Stimulated activated CD4-positive, alpha-beta T cell treated with anti-CD3 and anti-CD28 coated beads, Interleukin-1b, Interleukin-23, amount 100 ng/mL, for 24 hours (primary cell): ENCODE measurements around the gene FNDC5.

Experiments
- DNase-seq, 4 experiments: peaks; one replicate each; pipeline ENCODE4 v3.0.0-alpha.2; 2020; ENCODE audit warnings: low read depth in 4 of 4, low spot score in 1 of 4

Gene FNDC5

DNA sequence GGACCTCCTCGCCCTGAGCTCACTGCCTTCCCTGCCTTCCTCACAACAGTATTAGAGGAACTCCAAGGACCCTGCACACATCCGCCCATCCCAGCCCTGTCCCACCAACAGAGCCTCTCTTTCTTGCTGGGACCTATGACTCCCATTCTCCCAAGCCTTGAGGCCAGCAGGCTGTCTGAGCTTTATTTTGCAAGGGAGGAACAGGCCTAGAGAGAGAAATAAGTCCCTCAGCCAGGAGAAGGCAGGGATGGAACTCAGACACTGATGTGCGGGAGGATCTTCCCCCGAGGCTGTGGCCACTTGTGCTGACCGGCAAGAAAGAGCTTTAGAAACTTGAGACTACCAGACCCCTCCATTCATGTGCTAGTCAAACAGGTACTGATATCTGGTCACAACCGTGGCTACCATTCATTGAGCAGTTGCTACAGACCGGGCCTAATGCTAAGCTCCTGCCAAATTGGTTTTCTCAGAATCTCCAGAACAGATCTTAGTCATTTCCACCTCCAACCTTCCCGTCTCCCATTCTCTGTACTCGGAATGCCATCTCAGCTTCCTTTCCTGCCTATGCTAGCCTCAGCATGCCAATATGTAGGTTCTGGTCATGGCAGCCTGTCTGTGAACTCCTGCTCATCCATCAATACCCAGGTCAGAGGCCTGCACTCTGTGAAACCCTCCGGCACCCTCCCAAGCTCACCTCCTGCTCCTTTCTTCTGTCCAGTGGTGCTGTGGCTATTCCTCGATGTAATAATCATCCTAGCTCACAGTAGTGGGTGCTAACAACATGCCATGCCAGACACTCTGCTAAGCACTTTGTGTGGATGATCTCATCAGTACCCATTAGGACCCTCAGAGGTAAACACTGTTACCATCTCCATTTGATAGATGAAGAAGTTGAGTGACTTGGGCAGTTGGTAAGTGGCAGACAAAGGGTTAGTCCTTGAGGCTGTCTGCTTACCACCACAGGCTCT lies 26.7 kb upstream of the FNDC5 start:
- DNase-seq, result no peak

DNA sequence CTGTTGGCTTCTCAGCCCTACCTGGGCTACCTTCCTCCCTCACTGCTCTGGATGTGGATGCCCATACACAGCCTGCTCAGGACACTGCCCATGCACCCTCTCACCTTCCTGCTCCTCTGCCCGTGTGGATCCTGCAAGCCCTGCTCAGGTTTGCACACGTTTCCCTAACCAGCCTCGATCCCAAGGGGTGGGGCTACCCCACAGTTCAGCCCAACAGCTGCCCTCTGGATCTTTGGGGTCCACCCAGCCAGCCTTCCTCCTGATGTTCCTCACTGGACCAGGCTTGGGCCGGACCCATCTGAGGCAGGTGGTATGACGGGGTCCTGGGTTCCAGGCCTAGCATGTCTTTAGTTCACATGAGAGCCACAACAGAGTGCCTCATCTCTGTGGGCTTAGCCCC lies 25.7 kb upstream of the FNDC5 start:
- DNase-seq, result no peak

DNA sequence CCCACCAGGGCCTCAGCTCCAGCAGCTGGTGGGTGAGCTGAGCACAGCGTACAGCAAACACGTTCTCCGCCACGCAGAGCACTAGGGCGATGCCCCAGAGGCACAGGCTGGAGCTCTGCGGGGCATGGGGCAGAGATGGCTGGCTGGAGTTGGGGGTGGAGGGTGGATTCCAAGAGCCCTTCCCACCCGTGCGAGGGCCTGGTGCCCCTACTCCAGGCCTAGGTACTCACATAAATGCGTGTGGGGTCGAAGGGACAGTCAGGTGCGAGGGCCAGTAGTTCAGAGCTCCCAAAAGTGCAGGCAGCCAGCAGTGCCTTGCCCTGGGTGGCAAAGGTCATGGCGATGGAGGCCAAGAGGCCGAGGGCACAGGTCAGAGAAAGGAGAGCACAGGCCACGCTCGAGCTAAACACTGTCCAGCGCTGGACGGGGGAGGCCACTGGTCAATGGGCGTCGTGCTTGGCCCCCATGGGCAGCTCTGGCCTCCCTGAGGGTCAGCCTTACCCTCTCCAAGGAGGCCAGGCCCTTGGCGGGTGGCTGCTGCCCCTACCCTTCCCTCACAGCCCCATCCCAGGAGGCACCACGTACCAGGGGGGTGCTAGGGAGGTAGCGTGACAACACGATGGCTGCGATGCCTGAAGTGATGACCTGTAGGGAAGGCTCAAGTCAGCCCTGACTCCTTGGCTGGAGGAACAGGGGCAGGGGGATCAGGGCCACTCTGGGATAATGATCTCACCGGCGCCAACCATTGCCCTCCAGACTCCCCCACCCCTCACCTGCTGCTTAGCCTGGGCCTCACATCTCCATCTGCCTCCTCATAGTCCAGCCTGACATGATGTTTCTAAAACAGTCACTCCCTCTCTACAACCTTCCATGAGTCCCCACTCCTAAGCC lies 24.9 kb upstream of the FNDC5 start:
- DNase-seq, result no peak

DNA sequence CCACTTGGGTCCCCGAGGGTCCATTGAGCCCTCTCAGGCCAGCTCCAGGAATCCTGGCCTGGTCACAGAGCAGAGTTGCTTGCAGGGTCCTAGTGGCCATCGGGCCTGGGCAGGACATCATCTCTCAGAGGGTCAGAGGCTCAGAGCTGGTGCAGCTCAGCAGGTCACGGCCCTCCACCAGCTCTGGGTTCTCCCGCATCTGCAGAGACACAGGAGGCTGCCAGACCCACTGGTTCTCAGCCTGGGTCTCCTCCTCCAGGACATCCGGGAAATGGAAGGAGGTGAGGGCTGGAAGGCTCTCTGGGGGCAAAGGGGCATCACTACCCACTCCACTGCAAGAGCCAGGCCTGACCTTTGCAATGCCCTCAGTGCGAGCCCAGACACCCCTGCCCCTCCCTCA lies 24.0 kb upstream of the FNDC5 start:
- DNase-seq, result no peak

DNA sequence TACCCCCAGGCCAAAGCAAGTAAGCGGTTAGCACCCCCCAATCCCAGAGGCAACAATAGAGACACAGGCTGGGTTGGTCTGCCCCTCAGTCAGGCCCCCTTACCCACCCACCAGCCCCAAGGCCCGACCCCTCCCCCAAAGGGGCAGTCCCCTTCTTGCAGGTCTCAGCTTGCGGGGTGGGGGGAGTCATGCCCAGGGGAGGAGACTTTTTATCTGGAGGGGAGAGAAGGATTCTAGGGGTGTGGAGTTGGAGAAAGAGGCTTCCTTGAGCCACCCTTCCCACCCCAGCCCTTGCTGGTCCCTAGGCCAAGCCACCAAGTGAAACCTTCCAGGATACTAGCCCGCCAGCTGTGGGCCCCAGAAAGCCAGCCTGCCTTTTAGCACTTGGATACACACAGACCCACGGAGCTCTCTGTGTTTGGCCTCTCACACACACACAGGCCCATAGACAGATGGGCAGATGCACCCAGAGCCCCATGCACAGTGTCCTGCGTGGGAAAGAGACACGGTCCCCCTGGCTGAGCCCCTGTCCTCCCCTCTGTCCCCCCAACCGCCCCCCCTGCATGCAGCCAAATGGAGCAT lies 23.4 kb upstream of the FNDC5 start:
- no peak for DNase-seq

DNA sequence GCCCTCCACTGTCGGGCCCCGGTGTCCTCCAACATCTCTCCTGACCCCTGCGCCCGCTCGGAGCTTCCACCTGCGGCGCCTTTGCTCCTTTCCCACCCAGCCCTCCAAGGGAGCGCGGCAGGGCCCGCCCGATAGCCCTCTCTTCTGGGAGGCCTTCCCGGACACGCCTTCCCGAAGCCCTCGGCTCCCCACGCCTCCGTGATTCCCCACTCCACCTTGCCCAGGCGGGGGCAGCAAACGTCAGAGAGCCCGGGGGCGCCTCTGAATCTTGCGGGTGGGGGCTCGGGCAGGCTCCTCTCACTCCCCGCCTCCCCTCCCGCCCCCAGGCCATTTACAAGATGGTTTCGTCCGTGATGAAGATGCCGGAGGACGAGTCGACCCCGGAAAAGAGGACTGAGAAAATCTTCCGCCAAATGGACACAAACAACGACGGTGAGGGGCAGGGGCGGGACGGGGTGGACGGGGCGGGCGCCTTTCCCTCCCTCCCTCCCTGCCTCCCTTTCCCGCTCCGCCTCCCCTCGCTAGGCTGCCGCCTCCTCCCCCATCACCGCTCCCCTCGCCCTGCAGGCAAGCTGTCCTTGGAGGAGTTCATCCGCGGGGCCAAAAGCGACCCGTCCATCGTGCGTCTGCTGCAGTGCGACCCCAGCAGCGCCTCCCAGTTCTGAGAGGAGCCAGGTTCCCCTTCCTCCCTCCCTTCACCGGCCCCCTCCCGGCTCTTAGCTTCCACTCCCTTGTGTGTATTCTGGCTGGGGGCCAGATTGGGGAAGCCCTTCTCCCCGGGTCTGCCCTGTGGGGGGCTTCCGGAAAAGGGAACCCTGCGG lies 22.7 kb upstream of the FNDC5 start:
- no peak for DNase-seq

DNA sequence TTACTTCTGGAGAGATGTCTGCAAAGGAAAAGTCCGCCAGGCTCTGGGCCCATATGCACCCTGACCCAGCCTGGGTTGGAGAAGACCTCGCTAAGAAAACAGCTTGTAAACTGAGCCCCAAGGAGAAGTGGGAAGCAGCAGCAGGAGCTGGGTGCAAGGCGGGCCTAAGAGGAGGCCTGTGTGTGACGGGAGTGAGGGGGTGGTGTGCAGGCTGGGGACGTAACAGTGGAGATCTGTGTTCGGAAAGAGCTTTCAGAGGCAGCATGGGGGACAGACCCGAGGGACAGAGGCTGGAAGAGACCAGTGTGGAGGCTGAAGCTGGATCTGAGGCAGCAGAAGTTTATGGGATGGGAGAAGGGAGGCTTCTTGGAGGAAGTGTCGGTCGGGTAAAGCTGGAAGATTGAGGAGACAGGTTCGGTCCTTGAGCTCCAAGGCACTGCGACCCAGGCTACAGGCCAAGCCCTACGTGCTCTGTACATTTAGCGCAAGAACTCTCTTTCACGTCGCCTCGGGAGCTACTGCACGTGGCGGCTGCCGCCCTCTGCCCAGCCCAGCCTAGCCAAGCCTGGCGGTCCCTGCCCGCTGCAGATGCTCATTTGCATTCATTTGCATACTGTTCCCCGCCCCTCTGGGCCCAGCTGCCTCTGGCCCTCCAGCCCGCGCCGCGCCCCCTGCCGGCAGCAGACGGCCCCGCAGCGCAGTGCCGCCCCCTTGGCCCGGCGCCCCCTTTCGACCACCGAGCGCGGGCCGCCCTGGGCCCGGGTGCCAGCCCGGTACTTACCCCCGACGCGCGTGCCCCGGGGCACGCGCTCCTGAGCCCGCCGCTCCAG lies 21.9 kb upstream of the FNDC5 start:
- no peak for DNase-seq

DNA sequence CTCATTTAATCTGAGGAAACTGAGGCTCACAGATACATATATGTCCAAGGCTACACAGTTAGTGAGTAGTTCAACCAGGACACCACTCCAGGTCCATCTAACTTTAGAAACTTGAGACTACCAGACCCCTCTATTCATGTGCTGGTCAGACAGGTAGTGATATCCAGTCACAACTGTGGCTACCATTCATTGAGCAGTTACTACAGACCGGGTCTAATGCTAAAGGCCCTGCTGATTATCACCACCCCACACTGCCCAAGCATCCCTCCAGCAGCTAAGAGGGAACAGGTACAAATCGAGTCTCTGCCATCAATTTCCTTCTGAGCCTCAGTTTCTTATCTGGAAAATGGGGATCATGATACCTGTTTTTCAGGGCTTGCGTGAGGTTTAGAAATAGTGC lies 20.9 kb upstream of the FNDC5 start:
- no peak for DNase-seq

DNA sequence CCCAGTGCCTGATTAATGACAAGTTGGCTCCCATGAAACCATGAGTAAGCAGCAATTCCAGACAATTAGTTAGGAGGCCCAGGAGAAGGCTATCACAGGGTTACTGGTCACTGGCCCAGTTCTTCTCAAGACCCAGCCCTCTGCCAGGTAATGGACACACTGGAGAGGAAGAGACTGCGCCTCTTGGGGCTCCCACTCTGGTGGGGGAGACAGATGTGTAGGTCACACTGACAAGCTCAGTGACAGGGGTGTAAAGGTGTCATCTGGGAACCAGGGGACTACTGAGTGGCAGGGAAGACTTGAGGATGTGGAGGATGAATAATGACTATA lies 20.5 kb upstream of the FNDC5 start:
- no peak for DNase-seq

DNA sequence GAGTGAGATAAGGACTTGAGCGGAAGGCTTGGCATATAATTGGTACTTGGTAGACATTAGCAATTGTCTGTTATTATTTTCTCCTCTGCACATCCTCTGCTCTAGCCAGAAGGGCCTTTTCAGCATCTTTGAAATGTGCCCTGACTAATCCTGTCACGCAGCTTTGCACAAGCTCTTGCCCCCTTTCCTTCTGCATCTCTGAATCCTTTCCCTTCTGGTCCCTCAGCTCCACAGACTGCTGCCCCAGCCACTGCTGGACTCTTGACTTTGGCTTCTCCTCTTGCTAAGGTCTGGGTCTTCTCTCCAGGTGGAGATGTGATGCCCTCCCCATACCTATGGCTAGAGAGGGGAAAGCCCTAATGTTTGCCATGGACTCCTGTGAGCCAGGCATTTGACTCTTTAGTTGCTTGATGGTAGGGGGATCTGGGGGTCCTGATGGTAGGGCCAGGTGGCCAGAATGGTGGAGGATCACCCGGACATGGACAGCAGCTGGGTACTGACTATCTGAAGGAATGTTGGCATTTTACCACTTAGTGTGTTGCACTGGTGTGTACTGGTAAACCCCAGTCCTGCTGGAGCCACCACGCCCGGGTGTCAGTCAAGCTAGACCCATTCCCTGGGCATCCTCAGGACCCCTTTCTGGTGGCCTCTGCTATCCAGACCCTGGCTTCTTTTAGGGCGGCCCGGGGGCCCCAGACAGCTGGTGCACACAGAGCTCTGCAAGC lies 20.0 kb upstream of the FNDC5 start:
- no peak for DNase-seq

DNA sequence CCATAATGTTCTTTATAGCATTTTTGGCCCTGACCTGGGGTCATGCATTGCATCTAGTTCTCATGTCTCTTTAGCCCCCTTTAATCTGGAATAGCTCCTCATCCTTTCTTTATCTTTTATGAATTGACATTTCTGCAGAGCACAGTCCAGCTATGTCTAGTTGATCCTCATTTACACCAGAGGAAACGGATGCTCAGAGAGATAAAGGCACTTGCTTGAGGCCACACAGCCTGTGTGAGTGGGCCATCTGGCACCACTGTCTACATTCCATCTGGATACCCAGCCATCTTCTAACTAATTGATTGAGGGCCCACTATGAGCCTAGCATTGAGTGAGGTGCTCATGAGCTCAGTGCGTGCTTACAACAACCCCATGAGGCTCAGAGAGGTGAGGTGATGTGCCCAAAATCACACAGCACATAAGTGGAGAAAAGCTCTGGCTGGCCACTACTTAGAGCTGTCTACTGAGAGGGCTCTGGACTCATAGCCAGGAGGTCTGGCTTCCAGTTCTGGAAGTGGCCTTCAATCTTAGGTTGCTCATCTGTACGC lies 19.1 kb upstream of the FNDC5 start:
- no peak for DNase-seq

DNA sequence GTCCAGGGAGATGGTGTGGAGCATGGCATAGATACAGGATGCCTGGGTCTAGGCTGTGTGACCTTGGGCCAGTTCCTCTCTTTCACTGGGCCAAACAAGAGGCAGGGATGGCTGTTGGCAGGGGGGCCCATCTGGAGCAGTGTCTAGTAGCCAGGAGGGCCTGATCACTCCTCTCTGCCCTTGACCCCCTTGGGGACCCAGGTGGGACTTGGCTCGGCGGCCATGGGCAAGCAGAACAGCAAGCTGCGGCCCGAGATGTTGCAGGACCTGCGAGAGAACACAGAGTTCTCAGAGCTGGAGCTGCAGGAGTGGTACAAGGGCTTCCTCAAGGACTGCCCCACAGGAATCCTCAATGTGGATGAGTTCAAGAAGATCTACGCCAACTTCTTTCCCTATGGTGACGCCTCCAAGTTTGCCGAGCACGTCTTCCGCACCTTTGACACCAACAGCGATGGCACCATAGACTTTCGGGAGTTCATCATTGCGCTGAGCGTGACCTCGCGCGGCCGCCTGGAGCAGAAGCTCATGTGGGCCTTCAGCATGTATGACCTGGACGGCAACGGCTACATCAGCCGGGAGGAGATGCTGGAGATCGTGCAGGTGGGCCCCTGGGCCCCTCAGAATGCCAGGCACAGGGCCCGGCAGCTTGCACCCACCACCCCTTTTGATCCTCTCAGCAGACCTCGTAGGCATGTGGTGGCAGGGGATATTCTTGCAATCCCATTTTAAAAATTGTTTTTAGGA lies 18.1 kb upstream of the FNDC5 start:
- DNase-seq, result no peak

DNA sequence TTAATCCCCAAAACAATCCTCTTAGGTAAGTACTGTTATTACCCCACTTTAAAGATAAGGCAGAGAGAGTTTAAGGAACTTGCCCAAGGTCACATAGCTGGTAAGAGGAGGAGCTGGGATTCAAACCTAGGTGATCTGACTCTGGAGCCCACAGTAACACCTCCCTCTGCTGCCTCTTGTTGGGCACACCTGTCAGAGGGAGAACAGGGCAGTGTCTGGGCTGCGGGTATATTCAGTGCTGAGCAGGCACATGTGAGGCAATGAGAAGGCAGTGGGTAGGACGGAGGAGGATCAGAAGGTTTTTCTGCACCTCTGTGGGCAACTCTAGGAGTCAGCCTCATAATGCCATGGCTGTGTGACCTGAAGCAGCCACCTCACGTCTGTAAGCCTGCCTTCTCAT lies 17.4 kb upstream of the FNDC5 start:
- DNase-seq, result no peak

DNA sequence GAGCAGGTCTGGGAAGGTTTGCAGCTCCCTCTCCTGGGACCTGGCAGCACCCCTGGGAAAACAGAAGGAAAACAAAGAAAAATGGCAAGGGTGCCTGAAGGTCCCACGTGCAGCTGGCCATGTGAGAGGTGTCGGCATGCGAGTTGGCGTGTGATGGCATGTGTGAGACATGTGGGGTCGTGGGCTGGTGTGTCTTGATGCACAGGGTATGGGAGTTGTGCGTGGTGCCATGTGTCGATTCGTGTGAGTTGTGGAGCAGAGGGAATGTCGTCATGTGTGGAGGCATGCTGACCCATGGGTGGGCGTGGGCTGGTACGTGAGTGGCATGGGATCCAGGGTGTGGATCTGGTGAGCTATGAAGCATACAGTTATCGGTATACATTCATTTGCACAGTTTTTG lies 16.9 kb upstream of the FNDC5 start:
- no peak for DNase-seq

DNA sequence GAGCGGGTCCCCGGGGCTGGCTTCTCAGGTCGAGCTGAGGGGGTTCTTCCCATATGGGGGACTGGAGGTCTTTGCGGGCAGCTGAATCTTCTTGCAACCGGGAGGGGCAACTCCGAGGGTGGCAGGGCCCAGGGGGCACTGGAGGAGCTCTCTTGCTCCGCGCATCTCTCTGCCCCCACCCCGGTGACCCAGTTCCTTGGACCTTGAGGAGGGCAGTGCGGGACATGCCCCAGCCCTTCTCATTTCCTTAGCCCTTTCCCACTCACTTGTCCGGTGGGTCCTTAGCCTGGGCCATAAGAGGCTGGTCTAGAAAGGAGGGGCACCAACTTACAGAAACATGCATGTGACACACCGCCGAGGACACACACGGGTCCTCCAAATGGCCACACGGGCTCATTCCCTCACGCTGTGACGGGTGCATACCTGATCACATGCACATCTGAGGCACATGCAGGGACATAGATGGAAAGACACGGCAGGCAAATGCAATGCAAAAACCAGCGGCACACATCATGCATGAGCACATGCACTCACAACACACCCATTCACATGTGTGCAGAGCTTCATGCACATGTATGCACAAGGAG lies 16.2 kb upstream of the FNDC5 start:
- no peak for DNase-seq

DNA sequence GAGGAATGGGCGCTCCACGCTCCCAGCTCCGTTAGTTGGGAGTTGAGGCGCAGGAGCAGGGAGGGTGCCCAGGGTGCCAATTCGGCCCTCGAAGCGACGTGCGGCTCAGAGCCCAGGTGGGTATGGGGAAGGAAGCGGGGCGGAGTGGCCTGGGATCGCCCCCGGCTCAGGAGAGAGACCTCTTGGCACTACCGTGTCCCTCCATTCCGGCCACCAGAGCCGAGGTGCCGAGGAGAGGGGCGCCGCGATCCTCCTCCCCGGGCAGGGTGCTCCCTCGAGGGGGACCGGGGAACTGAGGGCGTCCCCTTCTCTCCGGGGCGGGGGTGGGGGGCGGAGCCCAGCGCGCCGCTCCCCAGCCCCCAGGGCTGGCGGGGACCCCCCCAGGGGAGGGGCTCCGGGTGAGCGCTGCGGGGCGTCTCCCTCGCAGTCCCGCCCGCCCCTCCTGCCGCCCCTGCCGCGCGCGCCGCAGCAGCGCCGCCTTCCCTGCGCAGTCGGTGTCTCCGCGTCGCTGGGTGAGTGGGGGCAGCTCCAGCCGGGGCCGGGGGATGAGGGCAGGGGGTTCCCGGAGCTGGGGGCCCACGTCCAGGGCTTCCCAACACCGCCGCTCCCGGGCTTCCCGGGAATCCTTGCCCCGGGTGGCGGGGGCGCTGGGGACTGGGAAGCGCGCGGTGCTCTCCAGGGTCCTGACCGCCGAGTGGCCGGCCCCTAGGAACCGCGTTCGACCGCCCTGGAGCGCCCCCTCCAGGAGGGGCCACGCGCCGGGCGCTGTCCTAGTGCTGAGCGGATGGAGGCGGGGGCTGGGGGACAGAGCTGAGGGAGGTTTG lies 15.5 kb upstream of the FNDC5 start, which contains the start of gene HPCA:
Gene HPCA, plus strand, starts transcription at position 488 of the 824 bp plus-strand sequence. CDS start 2,408 bp downstream, outside the sequence.
- no peak for DNase-seq

DNA sequence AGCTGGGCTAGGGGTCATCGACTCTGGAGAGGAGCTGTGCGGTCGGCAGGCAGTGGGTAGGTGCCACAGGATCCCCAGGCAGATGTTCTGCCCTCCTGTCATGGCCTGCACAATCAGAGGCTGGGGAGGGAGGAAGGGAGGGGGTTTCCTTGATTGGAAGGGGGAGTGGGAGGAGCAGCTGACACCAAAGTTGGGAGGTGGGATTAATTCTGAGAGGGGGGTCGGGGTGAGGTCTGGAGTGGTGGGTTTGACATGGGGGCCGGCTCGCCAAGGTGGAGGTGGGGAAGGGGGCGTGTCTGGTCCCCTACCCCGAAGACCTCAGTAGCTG lies 14.9 kb upstream of the FNDC5 start:
- no peak for DNase-seq
